HepG2 (cell line): ENCODE data around the gene ATG9A. TPM values are rescaled to one million over a fixed set of nuclear protein-coding genes. Genes with fewer than 3 reads are reported as not detected.

Experiments
- AKNA ChIP-seq: sonication (generic); formaldehyde crosslinking; IDR thresholded peaks from 2 replicates; pipeline ENCODE4 v1.4.0; 2020; ENCODE audit warnings: missing genetic modification reagents, borderline replicate concordance
- DDIT3 ChIP-seq: sonication (generic); formaldehyde crosslinking; IDR thresholded peaks from 2 replicates; pipeline ENCODE4 v1.4.0; 2020; ENCODE audit warnings: mild to moderate bottlenecking, missing genetic modification reagents
- DR1 ChIP-seq: sonication (generic); formaldehyde crosslinking; IDR thresholded peaks from 2 replicates; pipeline ENCODE4 v1.8.0; 2021; ENCODE audit warnings: mild to moderate bottlenecking, missing genetic modification reagents, inconsistent platforms
- HNRNPK ChIP-seq: fragments of 200-400 bp; formaldehyde crosslinking; IDR thresholded peaks from 2 replicates; pipeline ENCODE4 v1.6.1; 2018; ENCODE audit warnings: low read length, low read depth, moderate library complexity, mild to moderate bottlenecking; ENCODE audit not compliant: poor library complexity, severe bottlenecking
- IRF2 ChIP-seq: IDR thresholded peaks from 2 replicates; pipeline ENCODE4 v1.6.1; 2018; ENCODE audit warnings: missing genetic modification reagents, missing compliant biosample characterization
- JUNB ChIP-seq: sonication (generic); formaldehyde crosslinking; IDR thresholded peaks from 2 replicates; pipeline ENCODE4 v1.8.0; 2022; ENCODE audit warnings: missing genetic modification reagents, mild to moderate bottlenecking, borderline replicate concordance
- MXD1 ChIP-seq: sonication (generic); formaldehyde crosslinking; IDR thresholded peaks from 2 replicates; pipeline ENCODE4 v1.4.0; 2020; ENCODE audit warnings: mild to moderate bottlenecking, missing genetic modification reagents
- SALL1 ChIP-seq: sonication (generic); formaldehyde crosslinking; IDR thresholded peaks from 2 replicates; pipeline ENCODE4 v1.8.0; 2022; ENCODE audit warnings: mild to moderate bottlenecking, missing genetic modification reagents
- SATB2 ChIP-seq: sonication (generic); formaldehyde crosslinking; IDR thresholded peaks from 2 replicates; pipeline ENCODE4 v1.5.0; 2020; ENCODE audit warnings: missing genetic modification reagents
- TMF1 ChIP-seq: sonication (generic); formaldehyde crosslinking; IDR thresholded peaks from 2 replicates; pipeline ENCODE4 v1.8.1; 2022; ENCODE audit warnings: low read depth, missing genetic modification reagents
- ZFAT ChIP-seq: sonication (generic); formaldehyde crosslinking; conservative IDR thresholded peaks from 2 replicates; pipeline ENCODE4 v1.8.1; 2023; ENCODE audit warnings: missing genetic modification reagents, inconsistent platforms
- ZNF292 ChIP-seq: sonication (generic); formaldehyde crosslinking; IDR thresholded peaks from 2 replicates; pipeline ENCODE4 v1.8.1; 2022; ENCODE audit warnings: mild to moderate bottlenecking, low read depth, missing genetic modification reagents, borderline replicate concordance
- ZNF333 ChIP-seq: sonication (generic); formaldehyde crosslinking; IDR thresholded peaks from 2 replicates; pipeline ENCODE4 v1.4.0; 2020; ENCODE audit warnings: mild to moderate bottlenecking, missing genetic modification reagents, borderline replicate concordance
- ZNF670 ChIP-seq: sonication (generic); formaldehyde crosslinking; IDR thresholded peaks from 2 replicates; pipeline ENCODE4 v1.8.0; 2022; ENCODE audit warnings: mild to moderate bottlenecking, missing genetic modification reagents, borderline replicate concordance
- ZNF710 ChIP-seq: sonication (generic); formaldehyde crosslinking; IDR thresholded peaks from 2 replicates; pipeline ENCODE4 v1.5.0; 2020; ENCODE audit warnings: mild to moderate bottlenecking, missing genetic modification reagents, borderline replicate concordance
- ZNF746 ChIP-seq: sonication (generic); formaldehyde crosslinking; IDR thresholded peaks from 2 replicates; pipeline ENCODE4 v1.8.0; 2022; ENCODE audit warnings: mild to moderate bottlenecking, missing genetic modification reagents
- polyA plus RNA-seq, 8 experiments: library from polyadenylated mRNA; depleted of rRNA in 3 of 8; stranded (reverse) in 7 of 8; unstranded in 1 of 8; fragments of >200 nt; fragmentation: Illumina TruSeq in 4 of 8; extraction: Trizol in 4 of 8; gene quantifications; 2 replicates each; pipeline versions ENCODE4 v1.2.1 to v1.2.3, GENCODE V29; 2011 to 2016; ENCODE audit warnings: low read depth in 4 of 8, missing spikeins in 1 of 8, mixed read lengths in 1 of 8; ENCODE audit not compliant: insufficient read depth in 1 of 8
- total RNA-seq, 5 experiments: library from RNA; depleted of rRNA; stranded (reverse); fragments of >200 nt; fragmentation: Illumina TruSeq; extraction: Trizol; gene quantifications; 2 replicates each; pipeline ENCODE4 v1.2.3, GENCODE V29; 2016; ENCODE audit warnings: low read depth in 1 of 5
- TF ChIP-seq, protein P1 (sequence below): sonication (generic); formaldehyde crosslinking; IDR thresholded peaks from 2 replicates; pipeline ENCODE4 v1.4.0; 2020; ENCODE audit warnings: missing genetic modification reagents
- TF ChIP-seq, protein P2 (sequence below): sonication (generic); formaldehyde crosslinking; IDR thresholded peaks from 2 replicates; pipeline ENCODE4 v1.8.0; 2022; ENCODE audit warnings: missing genetic modification reagents, low read depth, mild to moderate bottlenecking, borderline replicate concordance

Gene ATG9A
- total and polyA plus RNA-seq, 2 of the 13 experiments (the other 11 are each of a cell fraction or from before 2014, with no cell fraction given), result 35.0 to 131 TPM

DNA sequence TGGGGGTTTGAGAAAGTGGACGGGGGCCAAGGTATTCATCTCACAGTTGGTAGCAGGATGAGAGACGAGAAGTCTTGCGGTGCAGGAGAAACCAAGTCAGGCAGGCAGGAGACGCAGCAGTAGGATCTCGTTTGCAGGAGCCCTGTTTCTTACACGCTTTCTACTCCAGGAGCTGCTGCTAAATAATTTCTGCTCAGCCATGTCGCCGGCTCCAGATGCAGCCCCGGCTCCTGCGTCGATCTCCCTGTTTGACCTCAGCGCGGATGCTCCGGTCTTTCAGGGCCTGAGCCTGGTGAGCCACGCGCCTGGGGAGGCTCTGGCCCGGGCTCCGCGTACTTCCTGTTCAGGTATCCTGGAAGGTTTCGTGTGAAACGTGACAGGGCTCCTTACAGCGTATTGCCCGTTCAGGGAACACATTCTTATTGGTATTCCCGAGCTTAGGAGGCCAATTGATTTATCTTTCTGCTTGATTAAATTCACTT is 664 bp upstream of the ATG9A start (continued):
- TF ChIP-seq ZFAT (no peak), DDIT3 (0 out of 2 replicates have a peak, but pooled peaks have one; percentile 67), MXD1 (CRISPR knock-in tag) (peak; percentile 33; the same call in 1 of the 2 replicates), SATB2 (no peak), DR1 (CRISPR knock-in tag) (no peak), JUNB (CRISPR knock-in tag) (no peak), ZNF292 (CRISPR knock-in tag) (0 out of 2 replicates have a peak, but pooled peaks have one; percentile 25), ZNF746 (CRISPR knock-in tag) (no peak), SALL1 (CRISPR knock-in tag) (no peak), ZNF333 (CRISPR knock-in tag) (no peak), HNRNPK (no peak), AKNA (0 out of 2 replicates have a peak, but pooled peaks have one; percentile 36), ZNF670 (no peak), ZNF710 (CRISPR knock-in tag) (no peak), TMF1 (CRISPR knock-in tag) (no peak), IRF2 (CRISPR knock-in tag) (no peak)
- TF ChIP-seq, protein P1, sequence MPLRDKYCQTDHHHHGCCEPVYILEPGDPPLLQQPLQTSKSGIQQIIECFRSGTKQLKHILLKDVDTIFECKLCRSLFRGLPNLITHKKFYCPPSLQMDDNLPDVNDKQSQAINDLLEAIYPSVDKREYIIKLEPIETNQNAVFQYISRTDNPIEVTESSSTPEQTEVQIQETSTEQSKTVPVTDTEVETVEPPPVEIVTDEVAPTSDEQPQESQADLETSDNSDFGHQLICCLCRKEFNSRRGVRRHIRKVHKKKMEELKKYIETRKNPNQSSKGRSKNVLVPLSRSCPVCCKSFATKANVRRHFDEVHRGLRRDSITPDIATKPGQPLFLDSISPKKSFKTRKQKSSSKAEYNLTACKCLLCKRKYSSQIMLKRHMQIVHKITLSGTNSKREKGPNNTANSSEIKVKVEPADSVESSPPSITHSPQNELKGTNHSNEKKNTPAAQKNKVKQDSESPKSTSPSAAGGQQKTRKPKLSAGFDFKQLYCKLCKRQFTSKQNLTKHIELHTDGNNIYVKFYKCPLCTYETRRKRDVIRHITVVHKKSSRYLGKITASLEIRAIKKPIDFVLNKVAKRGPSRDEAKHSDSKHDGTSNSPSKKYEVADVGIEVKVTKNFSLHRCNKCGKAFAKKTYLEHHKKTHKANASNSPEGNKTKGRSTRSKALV, result peak; percentile 77; the same call in 1 of the 2 replicates
- TF ChIP-seq, protein P2, sequence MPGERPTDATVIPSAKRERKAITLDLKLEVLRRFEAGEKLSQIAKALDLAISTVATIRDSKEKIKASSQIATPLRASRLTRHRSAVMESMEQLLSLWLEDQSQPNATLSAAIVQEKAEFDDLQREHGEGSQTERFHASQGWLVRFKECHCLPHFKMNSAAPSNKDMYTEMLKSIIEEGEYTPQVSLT (CRISPR knock-in tag), result no peak
